KBM-7 (cell line): ENCODE results near the gene KRT39.
A peak's percentile ranks its signal among the peaks of the same experiment; 100 is the strongest.

Source experiments
- DNase-seq: peaks from one replicate; pipeline ENCODE4 v3.0.0-alpha.2; 2015
- in situ Hi-C: fragments of 300-500 bp; cut with MboI; formaldehyde crosslinking; loops from 2 replicates; pipeline ENCODE4 v1.14.3; 2020; ENCODE audit warnings: low sequenced_read_pairs, low pct_unique_long_range_greater_than_20kb, mixed read lengths

Gene KRT39

DNA sequence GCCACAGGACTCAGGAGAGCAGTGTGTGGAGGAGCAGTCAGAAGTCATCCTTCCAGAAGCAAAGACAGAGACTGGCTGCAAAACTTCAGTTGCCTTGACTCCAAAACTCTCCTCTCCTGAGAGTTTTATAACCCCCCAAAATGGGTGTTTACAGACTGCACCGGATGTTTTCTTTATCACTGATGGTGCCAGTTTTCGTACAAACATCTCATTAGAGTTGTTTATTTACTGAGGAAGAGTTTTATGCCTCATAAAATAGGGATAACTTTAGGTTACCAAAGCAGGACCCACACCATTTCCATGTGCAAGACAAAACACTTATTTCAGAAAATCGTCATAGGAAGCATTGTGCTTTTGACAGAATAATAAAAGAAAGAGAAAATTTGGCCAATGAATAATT lies 17.5 kb upstream of the KRT39 start, which contains the start of gene KRT40:
Gene KRT40, minus strand, starts transcription at position 101 of the 400 bp plus-strand sequence. Its CDS starts 53 bp downstream, at position 48.
- DNase-seq, result no peak
- in situ Hi-C loops, result no loop called here

DNA sequence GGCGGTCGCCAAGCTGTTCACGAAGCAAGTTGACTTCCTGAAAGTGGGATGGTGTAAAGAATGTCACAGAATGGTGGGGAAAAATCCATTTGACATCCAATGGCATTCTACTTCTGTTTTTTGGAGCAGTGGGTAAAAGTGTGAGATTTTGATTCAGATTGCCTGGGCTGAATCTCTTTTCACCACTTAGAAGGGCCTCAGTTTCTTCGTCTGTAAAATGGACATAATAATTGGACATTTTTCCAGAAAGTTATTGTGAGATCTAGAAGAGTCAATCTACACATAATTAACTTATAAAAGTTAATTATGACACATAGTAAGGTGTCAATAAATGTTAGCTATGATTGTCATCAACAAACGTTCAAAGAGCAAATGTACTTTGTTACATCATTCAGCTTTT lies 14.4 kb upstream of the KRT39 start:
- no peak for DNase-seq
- in situ Hi-C loops, result no loop called here

DNA sequence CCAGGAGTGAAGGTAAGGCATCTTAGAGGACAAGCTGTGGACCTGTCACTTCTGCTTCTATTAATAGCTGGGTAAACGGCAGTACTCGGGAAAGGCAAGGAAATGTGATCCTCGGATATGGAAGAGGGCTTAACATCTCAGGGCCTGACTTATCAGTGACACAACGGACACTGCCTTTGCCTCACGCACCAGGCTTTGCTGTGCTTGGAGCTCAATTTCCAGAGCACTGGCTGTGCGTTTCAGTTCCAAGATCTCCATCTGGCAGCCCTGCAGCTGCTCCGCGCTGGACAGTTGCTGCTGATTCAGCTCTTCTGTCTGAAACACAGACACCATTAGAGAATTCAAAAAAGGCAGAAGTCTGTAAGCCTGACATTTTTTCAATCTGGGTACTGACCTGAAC lies 13.8 kb upstream of the KRT39 start:
- no peak for DNase-seq
- in situ Hi-C loops, result no loop called here

DNA sequence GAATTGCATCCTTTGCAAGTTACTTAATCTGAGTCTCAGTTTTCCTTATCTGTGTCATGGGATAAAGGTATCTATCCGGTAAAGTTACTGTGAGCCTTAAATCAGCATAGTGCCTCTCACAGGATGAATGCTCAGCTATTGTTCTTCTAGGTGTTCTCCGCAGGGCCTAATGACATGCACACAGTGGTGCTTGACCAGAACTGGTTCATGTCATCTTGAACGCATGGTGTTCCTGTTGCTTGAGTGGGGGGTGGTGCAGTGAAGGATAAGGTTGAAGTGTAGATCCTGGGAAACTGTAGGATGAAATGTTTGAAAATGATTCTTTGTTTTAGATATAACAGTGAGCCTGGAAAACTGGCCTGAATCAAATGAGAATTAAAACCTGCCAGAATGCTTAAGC lies 13.4 kb upstream of the KRT39 start:
- no peak for DNase-seq
- in situ Hi-C loops, result no loop called here

DNA sequence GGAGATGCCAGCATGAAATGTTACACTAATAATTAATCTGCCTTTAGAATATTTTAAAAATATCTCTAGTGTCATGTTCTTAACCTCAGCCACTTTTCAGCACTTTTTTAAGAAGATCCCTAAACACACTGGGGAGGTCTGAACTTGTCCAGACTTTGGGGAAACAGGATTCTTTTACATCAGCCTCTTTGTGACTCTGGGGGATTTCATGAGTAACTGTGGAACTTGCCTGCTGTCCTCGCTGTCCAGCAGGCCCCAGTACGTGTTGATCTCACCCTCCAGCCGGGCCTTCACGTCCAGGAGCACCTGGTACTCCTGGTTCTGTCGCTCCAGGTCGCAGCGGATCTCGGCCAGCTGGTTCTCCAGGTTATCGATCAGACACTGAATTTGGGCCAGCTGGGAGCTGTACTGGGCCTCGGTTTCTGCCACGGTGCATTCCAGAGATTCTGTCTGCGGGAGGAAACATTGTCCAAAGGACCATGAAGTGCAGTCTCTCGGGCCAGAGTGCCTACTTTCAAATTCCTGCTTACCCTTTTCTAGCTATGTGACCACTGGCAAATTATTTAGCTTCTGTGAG lies 11.9 kb upstream of the KRT39 start:
- DNase-seq, result no peak
- in situ Hi-C loops, result no loop called here

DNA sequence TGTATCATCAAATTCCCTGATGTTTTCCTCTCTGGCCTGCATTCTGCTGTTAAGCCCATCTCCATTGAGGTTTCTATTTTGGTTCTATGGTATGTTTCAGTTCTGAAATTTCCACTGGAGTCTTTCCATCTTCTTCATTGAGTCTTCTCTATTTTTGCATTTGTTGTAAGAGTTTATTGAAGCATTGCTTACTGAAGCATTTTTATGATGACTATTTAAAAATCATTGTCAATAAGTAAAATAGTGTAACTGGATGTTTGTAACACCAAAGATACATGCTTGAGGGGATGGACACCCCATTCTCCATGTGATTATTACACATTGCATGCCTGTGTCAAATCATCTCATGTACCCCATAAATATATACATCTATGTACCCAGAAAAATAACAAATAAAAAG lies 8.8 kb upstream of the KRT39 start:
- in situ Hi-C loops, result no loop called here

DNA sequence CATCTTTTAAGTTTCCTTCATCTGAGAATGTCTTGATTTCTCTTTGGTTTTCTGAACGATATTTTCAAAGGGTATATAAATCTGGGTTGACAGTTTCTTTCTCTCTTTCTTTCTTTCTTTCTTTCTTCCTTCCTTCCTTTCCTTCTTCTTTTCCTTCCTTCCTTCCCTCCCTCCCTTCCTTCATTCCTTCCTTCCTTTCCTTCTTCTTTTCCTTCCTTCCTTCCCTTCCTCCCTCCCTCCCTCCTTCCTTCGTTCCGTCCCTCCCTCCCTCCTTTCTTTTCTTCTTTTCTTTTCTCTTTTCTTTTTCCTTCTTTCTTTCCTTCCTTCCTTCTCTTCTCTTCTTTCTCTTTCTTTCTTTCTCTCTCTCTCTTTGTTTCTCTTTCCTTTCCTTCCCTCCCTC lies 7.6 kb upstream of the KRT39 start:
- in situ Hi-C loops, result no loop called here
- DNase-seq, result no peak

More for the DNA sequence above, 8.8 kb upstream of the KRT39 start:
- DNase-seq, result no peak

DNA sequence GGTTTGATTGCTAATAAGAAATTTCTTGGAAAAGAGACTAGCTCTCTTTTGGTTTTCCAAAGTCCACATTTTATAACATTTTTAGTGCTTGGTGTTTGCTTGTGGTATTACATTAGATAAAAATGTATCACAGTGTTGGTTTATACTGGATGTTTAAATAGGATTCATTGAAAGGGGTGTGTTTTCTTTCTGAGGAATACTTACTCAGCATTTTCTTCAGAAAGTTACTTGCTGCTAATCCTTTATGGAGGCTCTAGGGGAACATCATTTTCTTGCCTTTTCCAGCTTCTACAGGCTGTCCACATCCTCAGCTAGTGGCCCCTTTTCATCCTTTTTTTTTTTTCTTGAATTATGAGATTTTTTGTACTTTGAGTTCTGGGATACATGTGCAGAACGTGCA lies 834 bp upstream of the KRT39 start:
- no peak for DNase-seq
- in situ Hi-C loops, result no loop called here

DNA sequence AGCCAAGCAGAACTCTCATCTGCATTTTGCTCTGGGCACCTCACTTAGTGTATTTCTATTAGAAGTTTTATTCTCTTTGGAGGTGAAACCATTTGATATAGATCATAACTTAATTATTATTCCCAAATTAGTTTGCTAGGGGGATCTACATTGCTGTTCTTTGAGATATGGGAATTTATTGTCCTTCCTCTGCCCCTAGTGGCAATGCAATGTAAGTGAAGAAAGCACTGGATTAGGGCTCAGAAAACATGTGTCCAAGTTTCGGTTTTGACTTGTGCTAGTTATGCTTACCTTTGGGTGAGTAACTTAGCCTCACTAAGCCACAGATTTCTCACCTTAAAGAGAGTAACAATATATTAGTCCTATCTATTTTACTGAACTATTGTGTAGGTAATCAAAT lies 2.9 kb downstream of the KRT39 start:
- peak; percentile 22 for DNase-seq
- in situ Hi-C loops, result no loop called here

DNA sequence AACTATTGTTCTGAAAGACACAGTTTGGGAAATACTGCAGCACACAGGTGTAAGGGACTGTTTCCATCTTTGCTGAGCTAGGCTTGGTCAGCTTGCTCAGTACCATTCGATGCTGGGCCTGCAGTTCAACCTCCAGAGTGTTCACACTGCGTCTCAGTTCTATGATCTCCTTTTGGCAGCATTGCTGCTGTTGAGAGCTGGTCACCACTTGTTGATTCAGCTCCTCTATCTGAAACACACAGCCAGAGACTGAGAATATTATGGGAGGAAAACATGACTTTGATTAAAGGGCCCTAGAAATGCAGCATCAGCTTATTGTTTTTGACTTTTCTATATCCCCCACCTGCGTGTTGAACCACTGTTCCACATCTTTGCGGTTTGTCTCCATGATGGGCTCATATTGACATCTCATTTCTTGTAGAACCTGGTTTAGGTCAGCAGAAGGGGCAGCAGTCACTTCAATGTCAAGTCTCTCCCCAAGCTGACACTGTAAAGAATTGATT lies 4.6 kb downstream of the KRT39 start:
- in situ Hi-C loops, result no loop called here
- DNase-seq, result no peak

DNA sequence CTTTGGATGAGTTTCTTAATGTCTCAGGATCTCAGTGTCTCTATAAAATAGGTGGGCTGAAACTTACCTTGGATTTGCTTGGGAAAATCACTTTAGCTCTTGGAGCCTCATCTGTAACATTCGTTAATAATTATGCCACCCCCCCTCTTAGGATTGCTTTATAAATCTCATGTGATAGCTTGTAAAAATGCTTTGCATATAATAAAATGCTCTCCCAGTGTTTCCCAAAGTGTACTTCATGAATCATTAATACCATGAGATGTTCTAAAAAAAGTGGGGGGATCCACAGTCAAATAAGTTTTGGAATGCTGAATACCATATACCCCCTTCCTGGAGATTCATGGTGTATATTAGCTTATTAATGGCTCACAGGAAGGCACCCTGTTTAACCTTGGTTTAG lies 5.2 kb downstream of the KRT39 start:
- in situ Hi-C loops, result no loop called here

DNA sequence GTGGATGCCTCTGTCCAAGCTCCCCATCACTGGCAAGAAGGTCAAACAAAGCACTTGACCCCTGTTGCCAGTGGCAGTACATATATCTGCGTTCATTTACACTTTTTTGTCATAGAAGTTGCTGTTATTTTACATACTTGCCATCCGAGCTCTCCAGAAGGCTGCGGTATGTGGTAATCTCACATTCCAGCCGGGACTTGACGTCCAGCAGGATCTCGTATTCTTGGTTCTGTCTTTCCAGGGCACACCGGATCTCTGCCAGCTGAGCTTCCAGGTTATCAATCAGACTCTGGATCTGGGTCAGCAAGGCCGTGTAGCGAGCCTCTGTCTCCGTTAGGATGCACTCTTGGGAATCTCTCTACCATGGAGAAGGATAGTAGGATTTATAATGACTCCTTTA lies 6.6 kb downstream of the KRT39 start:
- in situ Hi-C loops, result no loop called here
- no peak for DNase-seq

More for the DNA sequence above, 5.2 kb downstream of the KRT39 start:
- DNase-seq, result no peak

DNA sequence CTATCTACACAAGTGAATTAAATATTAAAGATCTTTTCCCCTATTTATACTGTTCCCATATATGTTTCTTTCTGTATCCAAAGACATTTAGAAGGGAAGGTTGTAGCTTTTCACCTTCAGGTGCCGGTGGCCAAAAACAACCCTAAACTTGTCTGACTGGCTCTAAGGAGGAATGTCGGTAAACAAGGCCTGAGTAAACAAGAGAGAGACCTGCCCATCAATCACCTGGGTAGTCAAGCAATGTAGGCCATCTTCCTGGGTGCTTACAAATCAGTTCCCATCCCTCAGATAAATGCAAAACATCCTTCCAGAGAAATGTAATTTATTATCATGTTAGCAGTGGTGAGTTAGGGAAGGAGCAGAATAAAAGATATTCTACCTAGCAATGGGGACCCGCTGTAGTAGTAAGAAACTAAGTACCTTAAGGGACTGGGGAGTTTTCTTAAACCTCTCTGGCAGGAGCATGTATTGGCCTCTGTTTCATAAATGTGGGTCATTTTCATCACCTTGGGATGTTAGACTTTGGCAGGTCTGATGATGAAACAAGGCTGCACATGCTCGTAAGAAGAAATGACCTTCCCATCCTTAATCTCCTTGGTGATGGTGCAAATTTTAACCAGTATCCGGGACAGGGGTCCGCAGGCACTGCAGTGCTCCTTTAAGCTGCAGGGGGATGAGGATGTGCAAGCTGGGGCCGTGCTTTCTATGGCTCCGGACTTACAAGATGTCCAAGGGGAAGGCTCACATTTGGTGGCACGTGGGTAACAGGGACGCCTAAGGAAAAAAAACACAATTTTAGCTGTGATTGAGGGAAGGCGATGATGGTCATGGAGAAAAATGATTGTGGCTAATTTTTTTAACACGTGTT lies 8.4 kb downstream of the KRT39 start:
- in situ Hi-C loops, result no loop called here
- no peak for DNase-seq

DNA sequence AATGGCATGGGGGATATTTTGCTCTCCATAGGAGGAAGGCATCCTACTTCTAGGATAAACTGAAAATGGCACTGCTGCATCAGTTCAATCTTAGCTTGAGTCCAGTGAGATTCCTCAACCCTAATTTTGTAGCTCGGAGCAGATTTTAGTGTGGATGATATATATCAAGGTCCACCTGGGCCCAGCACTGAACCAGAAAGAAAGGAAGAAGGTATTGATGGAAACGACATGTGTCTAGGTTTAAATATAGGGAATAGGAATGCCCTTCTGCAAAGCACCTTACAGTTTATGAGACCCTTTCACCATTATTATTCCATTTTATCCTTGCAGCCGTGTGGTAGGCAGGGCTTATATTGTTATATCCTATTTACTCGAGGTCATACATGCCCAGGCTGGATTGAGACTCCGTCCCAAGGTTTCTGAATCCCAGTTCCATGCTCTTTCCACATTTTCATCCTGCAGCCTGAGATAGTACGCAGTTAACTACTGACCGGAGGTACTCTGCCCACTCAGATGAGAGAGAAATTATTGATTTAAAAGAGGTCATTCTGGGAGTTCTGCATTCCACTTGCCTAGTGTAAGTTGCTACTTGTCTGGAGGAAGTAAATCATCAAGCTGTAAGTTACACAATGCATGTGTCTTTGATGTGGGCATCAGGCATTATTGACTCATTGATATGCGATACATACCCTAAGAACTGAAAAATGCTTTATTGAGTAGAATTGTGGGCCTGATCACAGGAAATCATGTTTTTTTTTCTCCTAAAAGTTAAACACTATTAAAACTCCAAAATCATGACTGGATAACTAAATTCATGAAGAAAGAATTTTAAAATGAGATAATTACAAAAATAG lies 10.1 kb downstream of the KRT39 start:
- in situ Hi-C loops, result no loop called here
- DNase-seq, result no peak

DNA sequence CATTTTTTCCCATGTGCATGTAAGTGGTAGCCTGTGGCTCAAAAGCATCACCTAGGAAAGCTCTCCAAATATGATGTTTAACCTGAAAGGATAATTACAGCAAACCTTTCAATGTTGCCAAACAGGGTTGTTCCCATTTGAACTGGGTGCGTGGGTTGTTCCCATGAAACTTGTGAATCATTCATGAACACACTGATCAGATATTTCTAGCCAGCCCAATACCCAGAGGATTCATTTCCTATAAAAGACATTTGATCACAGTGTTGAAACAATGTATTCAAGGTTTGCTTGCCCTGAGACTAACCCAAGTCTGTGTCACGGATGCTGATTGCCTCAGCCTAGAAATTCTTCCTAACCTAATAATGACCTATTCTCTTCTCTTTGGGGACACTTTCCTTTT lies 12.9 kb downstream of the KRT39 start:
- in situ Hi-C loops, result no loop called here

DNA sequence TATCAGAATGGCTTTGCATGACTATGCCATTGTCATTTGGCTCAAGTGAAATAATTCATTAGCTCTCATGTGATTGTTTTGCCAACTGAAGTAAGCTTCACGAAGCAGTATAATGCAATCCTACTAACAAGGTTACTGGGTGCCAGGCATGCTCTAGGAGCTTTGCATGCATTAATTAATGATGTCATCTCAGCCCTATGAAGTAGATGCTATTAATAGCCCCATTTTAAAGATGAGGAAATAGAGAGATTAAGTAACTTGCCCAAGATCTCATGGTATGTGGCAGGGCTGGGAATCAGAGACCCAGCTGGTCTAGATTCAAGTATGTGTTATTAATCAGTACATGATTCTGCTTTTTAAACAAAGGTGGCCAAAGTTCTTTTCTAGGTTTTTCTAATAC lies 14.1 kb downstream of the KRT39 start:
- in situ Hi-C loops, result no loop called here
- no peak for DNase-seq

More for the DNA sequence above, 12.9 kb downstream of the KRT39 start:
- no peak for DNase-seq

DNA sequence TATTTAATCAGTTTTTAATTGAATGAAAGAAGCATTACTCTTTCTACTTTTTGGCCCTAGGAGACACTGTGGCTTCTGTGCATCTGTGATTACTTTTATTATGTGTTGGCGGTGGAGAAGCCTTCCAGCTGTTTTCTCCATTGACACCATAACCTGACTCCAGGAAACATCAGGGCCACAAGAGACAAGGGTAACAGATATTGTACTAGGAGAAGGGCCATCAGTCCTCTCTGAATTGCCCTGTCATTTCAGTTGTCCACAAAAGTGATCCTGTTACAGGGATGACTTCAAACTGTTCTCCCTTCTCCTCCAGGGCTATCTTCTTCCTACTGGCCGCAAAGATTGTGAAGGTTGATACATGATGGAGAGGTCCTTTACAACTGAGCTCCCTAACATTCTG lies 14.6 kb downstream of the KRT39 start:
- DNase-seq, result no peak
- in situ Hi-C loops, result no loop called here

DNA sequence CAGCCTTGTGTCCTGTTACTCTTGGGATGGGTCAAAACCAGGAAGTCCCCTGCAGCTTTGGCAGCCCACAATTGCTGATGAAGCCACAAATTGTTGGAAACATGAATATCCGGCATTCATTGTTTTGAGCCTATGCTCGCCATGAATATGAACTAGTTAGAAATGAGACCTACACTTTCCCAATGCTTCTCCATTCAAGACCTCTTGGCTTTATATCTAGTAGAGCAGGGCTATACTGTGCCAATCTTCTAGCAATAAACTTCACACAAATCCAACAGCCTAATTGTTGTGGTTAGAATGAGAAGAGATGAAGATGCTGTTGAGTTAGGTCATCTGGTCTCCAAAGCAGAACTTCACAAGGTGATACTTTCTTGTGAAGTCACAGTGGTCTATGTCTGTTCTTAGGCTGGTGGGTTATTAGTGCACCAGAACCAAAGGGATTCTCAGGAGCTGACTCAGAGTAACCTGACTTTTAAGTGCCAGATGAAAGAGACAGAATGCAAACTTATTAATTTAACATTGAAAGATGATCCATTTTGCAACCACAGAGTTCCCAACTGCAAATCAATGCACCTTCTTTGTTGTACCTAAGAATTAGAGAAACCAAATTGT lies 15.6 kb downstream of the KRT39 start:
- DNase-seq, result no peak
- in situ Hi-C loops, result no loop called here

DNA sequence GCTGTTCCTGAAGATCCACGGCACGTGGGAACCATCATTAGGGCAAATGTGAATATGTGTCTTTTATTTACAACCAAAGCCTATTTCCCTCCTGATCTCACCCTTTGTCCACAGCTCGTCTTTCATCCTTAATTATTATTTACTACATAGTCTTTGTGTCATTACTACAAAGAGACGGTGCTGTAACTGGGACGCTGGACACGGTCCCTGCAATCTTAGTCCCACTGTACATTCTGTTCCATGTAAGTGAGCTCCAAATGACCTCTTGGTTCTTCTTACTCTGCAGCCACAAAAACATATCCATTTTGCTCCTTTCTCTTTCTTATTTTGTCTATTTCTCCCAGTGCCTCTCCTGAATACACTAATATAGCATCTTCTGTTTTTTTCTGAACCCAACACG lies 16.6 kb downstream of the KRT39 start:
- DNase-seq, result no peak
- in situ Hi-C loops, result no loop called here
